ENCODE data around the gene CNOT4. TPM values are rescaled to one million over a fixed set of nuclear protein-coding genes. Genes with fewer than 3 reads are reported as not detected.

The CNOT4 gene
- total and polyA plus RNA-seq, 10 of the 15 experiments (the other 5 are each of a cell fraction or from before 2014, with no cell fraction given), result 9.4 to 29.6 (median 16.6) TPM

DNA sequence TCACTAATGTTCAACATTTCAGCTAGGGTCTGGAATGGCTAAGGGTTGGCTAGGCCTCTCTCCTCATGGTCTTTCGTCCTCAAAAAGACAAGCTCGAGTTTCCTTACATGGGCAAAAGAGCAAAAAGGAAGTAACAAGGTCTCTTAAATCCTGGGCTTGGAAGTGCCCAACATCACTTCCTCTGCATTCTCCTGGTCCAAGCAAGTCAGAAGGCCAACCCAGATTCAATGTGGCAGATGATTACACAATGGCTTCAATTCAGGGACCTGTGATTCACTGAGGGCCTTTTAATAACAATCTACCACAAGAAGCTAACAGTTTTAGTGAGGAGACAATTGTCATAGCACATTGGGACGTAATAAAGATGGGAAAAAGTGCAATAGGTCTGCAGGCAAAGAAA, 43.4 kb upstream of the CNOT4 start (continued):
- TF ChIP-seq, protein P1, sequence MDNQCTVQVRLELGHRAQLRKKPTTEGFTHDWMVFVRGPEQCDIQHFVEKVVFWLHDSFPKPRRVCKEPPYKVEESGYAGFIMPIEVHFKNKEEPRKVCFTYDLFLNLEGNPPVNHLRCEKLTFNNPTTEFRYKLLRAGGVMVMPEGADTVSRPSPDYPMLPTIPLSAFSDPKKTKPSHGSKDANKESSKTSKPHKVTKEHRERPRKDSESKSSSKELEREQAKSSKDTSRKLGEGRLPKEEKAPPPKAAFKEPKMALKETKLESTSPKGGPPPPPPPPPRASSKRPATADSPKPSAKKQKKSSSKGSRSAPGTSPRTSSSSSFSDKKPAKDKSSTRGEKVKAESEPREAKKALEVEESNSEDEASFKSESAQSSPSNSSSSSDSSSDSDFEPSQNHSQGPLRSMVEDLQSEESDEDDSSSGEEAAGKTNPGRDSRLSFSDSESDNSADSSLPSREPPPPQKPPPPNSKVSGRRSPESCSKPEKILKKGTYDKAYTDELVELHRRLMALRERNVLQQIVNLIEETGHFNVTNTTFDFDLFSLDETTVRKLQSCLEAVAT (IDR thresholded peaks at IDR 0.05), result no peak

- 33% methylated on average over 3 of the region's 3 CpGs for WGBS (ENCODE audit: insufficient coverage, insufficient replicate concordance, low lambda C conversion rate, missing lambda C conversion rate)
- H3K4me3 ChIP-seq, result no peak overlapping the region
- H3K27ac ChIP-seq (ENCODE audit: control insufficient read depth, insufficient read depth), result no peak overlapping the region
- peaks cover 17% of the 10 kb centered on the region for H3K4me1 ChIP-seq (ENCODE audit: control insufficient read depth, insufficient read depth, low read length)
- H3K9me3 ChIP-seq (replicated peaks; ENCODE audit: control insufficient read depth, insufficient read depth, low read length), result no peaks in the 10 kb centered on the region
- FAIRE-seq, result no peak
- no peak for DNase-seq (ENCODE audit: low read depth, low spot score)
- ChIA-PET RAD21 (ENCODE audit: unreplicated experiment) (no interaction called here), CTCF (interaction anchor here (1.6 to 1.7 kb wide), 2 partner anchors 9 to 271 kb away, joined by 4 to 6 read pairs; no protein-coding TSS in a partner anchor), SMC1A (ENCODE audit: uncharacterized antibody, unreplicated experiment) (interaction anchor here (1.2 to 1.6 kb wide), 2 partner anchors 9 to 17 kb away, joined by 3 to 5 read pairs; no protein-coding TSS in a partner anchor), POLR2A (no interaction called here)
- H3K36me3 ChIP-seq (ENCODE audit: control insufficient read depth in 2 of 2, insufficient read depth in 2 of 2, low read length in 1 of 2), result no peaks in the 10 kb centered on the region
- no peak overlapping the region for H3K9ac ChIP-seq (ENCODE audit: control insufficient read depth, insufficient read depth, low read length)
- no peak overlapping the region for H3K4me2 ChIP-seq (ENCODE audit: control insufficient read depth, insufficient read depth)
- H2AFZ ChIP-seq (ENCODE audit: control insufficient read depth, low read depth, low read length), result no peak overlapping the region
- no peaks in the 10 kb centered on the region for H3K79me2 ChIP-seq (ENCODE audit: control insufficient read depth, insufficient read depth, low read length)
- intact Hi-C loops (cut with micrococcal nuclease; ENCODE audit: unreplicated experiment), result no loop called here
- BruUV-seq (replicated peaks), result no TSS peak
- in situ Hi-C loops (cut with MboI), result loop anchor here (10.0 kb wide), 1 partner anchor 557 kb away; no protein-coding TSS in a partner anchor
- no peaks in the 10 kb centered on the region for H3K27me3 ChIP-seq (replicated peaks in 1 of 2; ENCODE audit: control insufficient read depth in 2 of 2, insufficient read depth in 2 of 2, low read length in 1 of 2)
- no peaks in the 10 kb centered on the region for H4K20me1 ChIP-seq (ENCODE audit: control insufficient read depth, insufficient read depth)
- TF ChIP-seq BACH1 (IDR thresholded peaks at IDR 0.05; ENCODE audit: borderline replicate concordance) (no peak), TBL1XR1 (IDR thresholded peaks at IDR 0.05; ENCODE audit: low read depth, low read length) (no peak), KAT2A (conservative IDR thresholded peaks at IDR 0.05; ENCODE audit: control insufficient read depth, low read depth, low read length) (no peak), EZH2 (IDR thresholded peaks at IDR 0.05; ENCODE audit: borderline replicate concordance, control insufficient read depth, low read depth, low read length) (no peak), ZZZ3 (IDR thresholded peaks at IDR 0.05; ENCODE audit: control insufficient read depth, insufficient read length, low read depth) (no peak)
- TF ChIP-seq, protein P2, sequence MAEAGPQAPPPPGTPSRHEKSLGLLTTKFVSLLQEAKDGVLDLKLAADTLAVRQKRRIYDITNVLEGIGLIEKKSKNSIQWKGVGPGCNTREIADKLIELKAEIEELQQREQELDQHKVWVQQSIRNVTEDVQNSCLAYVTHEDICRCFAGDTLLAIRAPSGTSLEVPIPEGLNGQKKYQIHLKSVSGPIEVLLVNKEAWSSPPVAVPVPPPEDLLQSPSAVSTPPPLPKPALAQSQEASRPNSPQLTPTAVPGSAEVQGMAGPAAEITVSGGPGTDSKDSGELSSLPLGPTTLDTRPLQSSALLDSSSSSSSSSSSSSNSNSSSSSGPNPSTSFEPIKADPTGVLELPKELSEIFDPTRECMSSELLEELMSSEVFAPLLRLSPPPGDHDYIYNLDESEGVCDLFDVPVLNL (IDR thresholded peaks at IDR 0.05; ENCODE audit: low read depth, low read length), result no peak
- no peak for ATAC-seq
Observed at GRCh38 chr7:135552148-135552547, 42.2 kb upstream of the CNOT4 start.

Measured in GM12878 (cell line).